Caco-2 (cell line): ENCODE data around the gene CIT. TPM values are rescaled to one million over a fixed set of nuclear protein-coding genes. Genes with fewer than 3 reads are reported as not detected.

Experiments used
- BruUV-seq: library from RNA; stranded (reverse); fragments of 400-500 nt; replicated peaks from 2 replicates; lab custom pipeline; 2021; lab: Mats Ljungman, UMichigan
- CTCF ChIA-PET: fragments of 300-600 bp; sonication (Branson Sonifier 250); formaldehyde crosslinking; loops from one replicate; lab custom pipeline; 2022; ENCODE audit warnings: antibody characterized with exemption; lab: Charles Lee
- POLR2A ChIA-PET: fragments of 300-600 bp; sonication (Branson Sonifier 250); formaldehyde crosslinking; loops from one replicate; lab custom pipeline; 2022; ENCODE audit warnings: antibody characterized with exemption; lab: Charles Lee
- DNase-seq, 2 experiments: peaks; one replicate each; pipeline versions ENCODE4 v3.0.0 to v3.0.0-alpha.2; 2020 to 2022
- H3K27me3 ChIP-seq: replicated peaks from 2 replicates; pipeline ENCODE4 v1.6.0; 2011; ENCODE audit warnings: low read length; ENCODE audit not compliant: control insufficient read depth, insufficient read depth
- H3K36me3 ChIP-seq: 2 replicates; pipeline ENCODE4 v1.5.1; 2011; ENCODE audit warnings: low read length; ENCODE audit not compliant: control insufficient read depth, insufficient read depth
- H3K4me1 ChIP-seq: fragments of 250-450 bp; sonication (Bioruptor Pico); 2 replicates; pipeline ENCODE4 v1.5.1; 2020; ENCODE audit warnings: mild to moderate bottlenecking
- H3K4me3 ChIP-seq: 2 replicates; pipeline ENCODE4 v1.5.1; 2011; ENCODE audit warnings: low read depth, mild to moderate bottlenecking, control low read depth, low read length
- H3K9me3 ChIP-seq: fragments of 250-450 bp; sonication (Bioruptor Pico); 2 replicates; pipeline ENCODE4 v1.5.1; 2020; ENCODE audit warnings: mild to moderate bottlenecking, moderate library complexity
- H3K27ac Mint-ChIP-seq: one replicate; pipeline ENCODE4 v1.8.0; 2022; ENCODE audit warnings: mixed read lengths; ENCODE audit not compliant: unreplicated experiment
- H3K27me3 Mint-ChIP-seq: one replicate; pipeline ENCODE4 v1.8.0; 2022; ENCODE audit warnings: mixed read lengths; ENCODE audit not compliant: insufficient read depth, unreplicated experiment
- H3K36me3 Mint-ChIP-seq: one replicate; pipeline ENCODE4 v1.8.0; 2022; ENCODE audit warnings: mild to moderate bottlenecking, mixed read lengths; ENCODE audit not compliant: insufficient read depth, unreplicated experiment
- H3K4me1 Mint-ChIP-seq: one replicate; pipeline ENCODE4 v1.8.0; 2022; ENCODE audit warnings: low read depth, mixed read lengths; ENCODE audit not compliant: unreplicated experiment
- H3K4me3 Mint-ChIP-seq: one replicate; pipeline ENCODE4 v1.8.0; 2022; ENCODE audit warnings: mild to moderate bottlenecking, moderate library complexity, mixed read lengths; ENCODE audit not compliant: unreplicated experiment
- H3K9me3 Mint-ChIP-seq: one replicate; pipeline ENCODE4 v1.8.0; 2022; ENCODE audit warnings: mixed read lengths; ENCODE audit not compliant: unreplicated experiment
- intact Hi-C: fragments of 100-400 bp; cut with micrococcal nuclease; formaldehyde crosslinking; loops from one replicate; pipeline ENCODE4 v1.10.0; 2022; ENCODE audit not compliant: unreplicated experiment
- total RNA-seq: library from RNA; stranded (reverse); gene quantifications from 2 replicates; pipeline ENCODE4 v1.2.3, GENCODE V29; 2022
- TF ChIP-seq, protein P1 (sequence below), 2 experiments: fragments of 200-600 bp in 1 of 2; IDR thresholded peaks; 1 replicate in 1 of 2; 2 replicates in 1 of 2; pipeline versions ENCODE4 v1.5.1 to v1.8.0; 2011 to 2022; ENCODE audit warnings: antibody characterized with exemption in 1 of 2, control low read depth in 1 of 2, inconsistent platforms in 1 of 2, low read depth in 1 of 2, low read length in 1 of 2, mild to moderate bottlenecking in 1 of 2, moderate library complexity in 1 of 2; ENCODE audit not compliant: insufficient read depth in 1 of 2, severe bottlenecking in 1 of 2, unreplicated experiment in 1 of 2

The CIT gene
- total RNA-seq, 1 experiment from 2014 or later, result 55.9 TPM

DNA sequence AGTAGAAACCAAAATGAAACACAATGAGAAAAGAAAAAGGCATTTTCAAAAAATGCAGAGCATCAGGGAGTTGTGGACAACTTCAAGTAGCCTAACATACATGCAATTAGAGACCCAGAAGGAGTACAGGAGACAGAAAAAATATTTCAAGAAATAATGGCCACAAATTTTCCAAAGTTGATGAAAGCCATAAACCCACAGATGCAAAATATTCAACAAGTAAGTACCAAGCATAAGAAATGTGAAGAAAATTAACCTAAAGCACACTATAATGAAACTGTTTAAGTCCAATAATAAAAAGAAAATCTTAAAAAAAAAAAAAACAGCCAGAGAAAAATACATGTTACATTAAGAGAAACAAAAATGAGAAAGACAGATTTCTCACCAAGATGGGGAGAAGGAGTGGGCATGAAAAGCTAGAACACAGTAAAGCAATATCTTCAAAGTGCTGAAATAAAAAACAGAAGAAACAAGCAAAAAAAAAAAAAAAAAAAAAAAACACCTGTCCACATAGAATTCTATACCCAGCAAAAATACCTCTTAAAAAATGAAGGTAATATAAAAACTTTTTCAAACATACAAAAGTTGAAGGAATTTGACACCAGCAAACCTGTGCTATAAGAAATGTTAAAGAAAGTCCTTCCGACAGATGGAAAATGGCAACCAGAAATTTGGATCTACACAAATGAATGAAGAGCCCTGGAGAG lies 132.1 kb downstream of the CIT start:
- BruUV-seq, result no TSS peak
- Mint-ChIP-seq H3K36me3 (peaks cover 77% of the 10 kb centered on the region), H3K4me1 (no peaks in the 10 kb centered on the region), H3K9me3 (peaks cover 33% of the 10 kb centered on the region), H3K27ac (no peak overlapping the region), H3K4me3 (no peak overlapping the region), H3K27me3 (no peaks in the 10 kb centered on the region)
- intact Hi-C loops, result no loop called here
- Histone ChIP-seq H3K27me3 (no peaks in the 10 kb centered on the region), H3K36me3 (no peaks in the 10 kb centered on the region), H3K4me3 (no peak overlapping the region), H3K4me1 (no peaks in the 10 kb centered on the region), H3K9me3 (peaks cover 15% of the 10 kb centered on the region)
- TF ChIP-seq, protein P1, sequence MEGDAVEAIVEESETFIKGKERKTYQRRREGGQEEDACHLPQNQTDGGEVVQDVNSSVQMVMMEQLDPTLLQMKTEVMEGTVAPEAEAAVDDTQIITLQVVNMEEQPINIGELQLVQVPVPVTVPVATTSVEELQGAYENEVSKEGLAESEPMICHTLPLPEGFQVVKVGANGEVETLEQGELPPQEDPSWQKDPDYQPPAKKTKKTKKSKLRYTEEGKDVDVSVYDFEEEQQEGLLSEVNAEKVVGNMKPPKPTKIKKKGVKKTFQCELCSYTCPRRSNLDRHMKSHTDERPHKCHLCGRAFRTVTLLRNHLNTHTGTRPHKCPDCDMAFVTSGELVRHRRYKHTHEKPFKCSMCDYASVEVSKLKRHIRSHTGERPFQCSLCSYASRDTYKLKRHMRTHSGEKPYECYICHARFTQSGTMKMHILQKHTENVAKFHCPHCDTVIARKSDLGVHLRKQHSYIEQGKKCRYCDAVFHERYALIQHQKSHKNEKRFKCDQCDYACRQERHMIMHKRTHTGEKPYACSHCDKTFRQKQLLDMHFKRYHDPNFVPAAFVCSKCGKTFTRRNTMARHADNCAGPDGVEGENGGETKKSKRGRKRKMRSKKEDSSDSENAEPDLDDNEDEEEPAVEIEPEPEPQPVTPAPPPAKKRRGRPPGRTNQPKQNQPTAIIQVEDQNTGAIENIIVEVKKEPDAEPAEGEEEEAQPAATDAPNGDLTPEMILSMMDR (IDR thresholded peaks at IDR 0.05; ENCODE audit: insufficient read depth in 1 of 2, low read depth in 1 of 2, low read length in 1 of 2, severe bottlenecking in 1 of 2, unreplicated experiment in 1 of 2), result no peak
- DNase-seq, result no peak
- CTCF ChIA-PET, result no interaction called here
- POLR2A ChIA-PET, result no interaction called here

DNA sequence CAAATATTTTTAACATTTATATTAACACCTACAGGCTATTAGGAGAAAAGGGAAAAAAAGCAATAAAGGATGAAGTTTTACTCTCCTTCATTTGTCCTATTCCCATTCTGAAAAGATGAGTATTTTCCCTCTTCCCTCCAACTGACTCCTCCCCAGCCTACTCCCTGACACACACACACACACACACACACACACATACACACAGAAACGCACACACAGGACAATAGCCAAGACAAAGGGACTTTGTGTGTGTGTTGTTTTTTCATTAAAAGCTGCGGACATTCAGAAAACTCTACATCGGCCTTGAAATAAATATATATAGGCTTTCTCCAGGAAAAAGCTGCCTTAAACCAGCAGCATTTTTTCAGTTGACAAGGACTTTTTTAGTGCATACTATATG lies 134.4 kb downstream of the CIT start:
- intact Hi-C loops, result no loop called here
- Mint-ChIP-seq H3K27me3 (no peaks in the 10 kb centered on the region), H3K4me3 (no peak overlapping the region), H3K9me3 (peaks cover 33% of the 10 kb centered on the region), H3K4me1 (no peaks in the 10 kb centered on the region), H3K27ac (no peak overlapping the region), H3K36me3 (peaks cover 67% of the 10 kb centered on the region)
- Histone ChIP-seq H3K9me3 (peaks cover 15% of the 10 kb centered on the region), H3K4me3 (no peak overlapping the region), H3K27me3 (no peaks in the 10 kb centered on the region), H3K4me1 (no peaks in the 10 kb centered on the region), H3K36me3 (no peaks in the 10 kb centered on the region)
- TF ChIP-seq, protein P1 (IDR thresholded peaks at IDR 0.05; ENCODE audit: insufficient read depth in 1 of 2, low read depth in 1 of 2, low read length in 1 of 2, severe bottlenecking in 1 of 2, unreplicated experiment in 1 of 2), result no peak
- DNase-seq, result no peak
- BruUV-seq, result no TSS peak
- ChIA-PET CTCF (no interaction called here), POLR2A (no interaction called here)

DNA sequence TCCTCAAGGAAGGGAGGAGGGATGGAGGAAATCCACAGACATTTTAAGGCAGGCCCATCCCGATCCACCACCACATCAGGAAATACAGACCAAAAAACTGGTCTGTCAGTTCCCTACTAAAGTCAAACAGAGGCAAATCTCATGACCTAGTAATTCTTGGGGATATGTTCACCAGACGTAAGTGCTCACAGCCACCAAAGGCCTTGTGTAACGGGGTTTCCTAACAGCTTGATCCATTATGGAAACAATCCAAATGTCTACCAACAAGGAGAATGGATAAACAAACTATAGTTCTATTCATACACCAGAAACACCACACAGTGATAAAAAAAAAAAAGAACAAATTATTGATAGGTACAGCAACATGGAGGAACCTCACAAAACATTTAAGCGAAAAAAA lies 136.3 kb downstream of the CIT start:
- H3K9me3 Mint-ChIP-seq, result peaks cover 33% of the 10 kb centered on the region
- no peaks in the 10 kb centered on the region for H3K4me1 ChIP-seq
- intact Hi-C loops, result no loop called here
- H3K4me3 ChIP-seq, result no peak overlapping the region
- H3K4me1 Mint-ChIP-seq, result no peaks in the 10 kb centered on the region
- peaks cover 11% of the 10 kb centered on the region for H3K9me3 ChIP-seq
- no TSS peak for BruUV-seq
- ChIA-PET CTCF (no interaction called here), POLR2A (no interaction called here)
- H3K27me3 ChIP-seq, result no peaks in the 10 kb centered on the region
- no peaks in the 10 kb centered on the region for H3K27me3 Mint-ChIP-seq
- no peak for DNase-seq
- TF ChIP-seq, protein P1 (IDR thresholded peaks at IDR 0.05; ENCODE audit: insufficient read depth in 1 of 2, low read depth in 1 of 2, low read length in 1 of 2, severe bottlenecking in 1 of 2, unreplicated experiment in 1 of 2), result no peak
- H3K4me3 Mint-ChIP-seq, result no peak overlapping the region
- H3K27ac Mint-ChIP-seq, result no peak overlapping the region
- peaks cover 60% of the 10 kb centered on the region for H3K36me3 Mint-ChIP-seq
- no peaks in the 10 kb centered on the region for H3K36me3 ChIP-seq
